ENCODE data around the gene ASRGL1. TPM values are rescaled to one million over a fixed set of nuclear protein-coding genes. Genes with fewer than 3 reads are reported as not detected.

Gene ASRGL1
- total RNA-seq, 2 donors from 2014 or later: 1.3 to 2.2 TPM

DNA sequence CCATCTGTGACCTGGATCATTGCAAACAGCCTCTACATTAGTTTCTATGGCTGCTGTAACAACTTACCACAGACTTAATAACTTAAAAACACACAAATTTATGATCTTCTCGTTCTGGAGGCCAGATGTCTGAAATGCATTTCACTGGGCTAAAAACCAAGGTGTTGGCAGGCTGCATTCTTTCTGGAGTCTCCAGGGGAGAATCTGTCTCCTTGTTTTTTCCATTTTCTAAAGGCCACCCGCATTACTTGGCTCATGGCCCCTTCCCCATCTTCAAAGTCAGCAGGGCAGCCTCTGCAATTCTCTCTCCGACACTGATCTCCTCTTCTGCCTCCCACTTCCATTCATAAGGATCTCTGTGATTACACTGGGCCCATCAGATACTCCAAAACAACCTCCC lies 93.2 kb downstream of the ASRGL1 start:
- ATAC-seq (replicated peaks): no peak
- peak overlapping the region; percentile 35 for H3K27ac Mint-ChIP-seq
- no peaks in the 10 kb centered on the region for H3K27me3 Mint-ChIP-seq
- peaks cover 23% of the 10 kb centered on the region for H3K4me1 Mint-ChIP-seq
- no peak overlapping the region for H3K4me3 Mint-ChIP-seq
- H3K9me3 Mint-ChIP-seq: no peaks in the 10 kb centered on the region
- H3K36me3 Mint-ChIP-seq (ENCODE audit: low read depth): no peaks in the 10 kb centered on the region

DNA sequence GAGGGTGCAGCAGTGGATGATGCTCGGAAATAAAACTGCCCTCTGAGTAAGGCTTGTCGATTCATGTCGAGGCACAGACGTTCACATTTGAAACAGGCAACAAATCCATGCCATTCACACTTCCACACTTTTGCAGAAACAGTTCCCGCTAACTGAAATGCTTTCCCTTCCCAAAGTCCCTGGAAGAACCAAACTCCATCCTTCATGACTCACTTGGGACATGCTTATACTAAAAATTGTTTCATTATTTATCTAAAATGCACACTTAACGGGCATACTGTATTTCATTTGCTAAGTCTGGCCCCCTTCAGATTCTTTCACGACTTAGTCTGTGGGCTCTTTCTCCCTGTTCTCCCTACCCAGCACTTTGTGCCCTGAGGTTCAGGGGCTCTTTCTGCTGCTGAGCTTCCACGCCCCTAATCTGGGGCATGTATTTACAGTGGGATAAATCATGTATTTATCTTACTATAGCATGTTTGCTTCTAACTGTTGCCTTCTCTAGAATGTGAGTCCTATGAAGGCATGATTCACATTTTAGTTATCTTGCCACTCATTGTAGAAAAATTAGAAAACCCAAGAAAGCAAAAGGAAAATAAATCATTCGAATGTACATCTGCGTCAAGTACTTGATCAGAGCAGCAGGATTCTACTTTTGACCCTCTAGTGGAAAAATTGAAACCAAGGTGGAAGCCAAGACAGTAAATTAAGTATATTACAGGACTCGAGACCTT lies 94.1 kb downstream of the ASRGL1 start:
- peak overlapping the region; percentile 35 for H3K27ac Mint-ChIP-seq
- H3K4me1 Mint-ChIP-seq: peaks cover 23% of the 10 kb centered on the region
- no peak for ATAC-seq (replicated peaks)

DNA sequence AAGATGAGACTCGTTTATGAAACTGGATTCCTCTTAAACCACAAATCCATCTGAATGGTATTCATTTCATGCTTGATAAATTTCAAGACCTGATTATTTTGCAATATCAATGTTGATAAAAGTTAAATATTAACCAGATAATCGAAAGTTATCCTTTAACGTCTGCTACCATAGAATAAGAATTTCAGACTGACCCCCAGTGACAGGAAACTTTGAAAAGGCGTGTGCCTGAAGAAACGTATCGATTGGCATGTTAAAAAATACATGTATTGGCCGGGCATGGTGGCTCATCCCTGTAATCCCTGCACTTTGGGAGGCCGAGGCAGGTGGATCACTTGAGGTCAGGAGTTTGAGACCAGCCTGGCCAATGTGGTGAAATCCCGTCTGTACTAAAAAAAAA lies 95.4 kb downstream of the ASRGL1 start:
- H3K9me3 Mint-ChIP-seq: no peaks in the 10 kb centered on the region
- H3K27me3 Mint-ChIP-seq: no peaks in the 10 kb centered on the region
- H3K36me3 Mint-ChIP-seq (ENCODE audit: low read depth): no peaks in the 10 kb centered on the region
- H3K27ac Mint-ChIP-seq: no peak overlapping the region
- no peak overlapping the region for H3K4me3 Mint-ChIP-seq
- no peak for ATAC-seq (replicated peaks)
- peaks cover 13% of the 10 kb centered on the region for H3K4me1 Mint-ChIP-seq

More for the DNA sequence above, 94.1 kb downstream of the ASRGL1 start:
- H3K9me3 Mint-ChIP-seq: no peaks in the 10 kb centered on the region
- H3K4me3 Mint-ChIP-seq: no peak overlapping the region
- H3K27me3 Mint-ChIP-seq: no peaks in the 10 kb centered on the region
- H3K36me3 Mint-ChIP-seq (ENCODE audit: low read depth): no peaks in the 10 kb centered on the region

DNA sequence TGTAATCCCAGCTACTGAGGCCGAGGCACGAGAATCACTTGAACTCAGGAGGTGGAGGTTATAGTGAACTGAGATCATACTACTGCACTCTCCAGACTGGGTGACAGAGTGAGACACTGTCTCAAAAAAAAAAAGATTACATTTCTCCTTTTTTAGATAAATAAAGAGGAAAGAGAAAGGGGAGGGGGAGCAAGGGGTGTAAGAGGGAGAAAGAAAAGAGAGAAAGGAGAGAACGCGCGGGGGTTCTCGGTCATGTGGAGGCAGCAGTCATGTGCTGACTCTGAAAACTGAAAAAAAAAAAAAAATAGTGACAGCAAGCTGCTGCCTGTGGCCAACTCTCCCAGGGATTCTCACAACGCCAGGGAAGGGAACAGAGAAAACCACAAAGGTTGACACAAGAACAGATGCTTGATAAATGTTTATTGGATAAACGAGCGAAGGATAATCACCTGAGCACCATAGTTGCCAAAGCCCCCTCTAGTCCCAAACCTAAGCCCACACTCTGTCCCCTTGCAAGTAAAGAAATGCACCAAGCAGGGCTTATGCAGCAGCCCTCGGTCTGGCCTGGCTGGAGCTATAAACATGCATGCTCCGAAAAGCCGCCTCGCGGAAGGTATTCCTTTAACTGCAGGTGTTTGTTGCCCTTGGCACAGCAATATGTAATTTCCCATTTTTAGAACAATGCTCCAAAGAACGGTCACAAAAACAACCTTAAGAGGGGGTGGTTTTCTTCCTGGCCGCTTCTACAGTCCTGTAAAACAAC lies 96.1 kb downstream of the ASRGL1 start:
- H3K4me3 Mint-ChIP-seq: no peak overlapping the region
- H3K27me3 Mint-ChIP-seq: no peaks in the 10 kb centered on the region

DNA sequence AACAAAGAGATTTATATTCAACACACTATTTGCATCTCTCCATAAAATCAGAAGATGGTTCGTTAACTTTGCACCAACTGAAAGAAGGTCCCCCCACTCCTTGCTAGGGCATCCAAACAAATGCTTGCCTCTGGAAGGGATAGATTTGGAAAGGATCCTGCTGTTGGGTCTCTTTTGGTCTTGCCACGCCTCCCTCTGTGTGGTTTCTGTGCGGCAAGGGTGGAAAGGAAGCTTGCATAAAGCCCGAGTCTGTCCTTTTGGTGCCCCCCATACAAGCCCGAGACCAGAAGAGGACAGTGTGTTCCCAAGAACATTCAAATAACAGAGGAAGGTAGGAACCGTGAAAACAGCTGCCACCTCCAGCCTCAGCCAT lies 96.6 kb downstream of the ASRGL1 start:
- ATAC-seq (replicated peaks): no peak
- no peaks in the 10 kb centered on the region for H3K9me3 Mint-ChIP-seq
- no peak overlapping the region for H3K4me3 Mint-ChIP-seq
- H3K27ac Mint-ChIP-seq: peak overlapping the region; percentile 23
- peaks cover 10% of the 10 kb centered on the region for H3K4me1 Mint-ChIP-seq
- no peaks in the 10 kb centered on the region for H3K36me3 Mint-ChIP-seq (ENCODE audit: low read depth)
- H3K27me3 Mint-ChIP-seq: no peaks in the 10 kb centered on the region

More for the DNA sequence above, 96.1 kb downstream of the ASRGL1 start:
- Mint-ChIP-seq H3K4me1 (peaks cover 10% of the 10 kb centered on the region), H3K36me3 (ENCODE audit: low read depth) (no peaks in the 10 kb centered on the region), H3K27ac (no peak overlapping the region), H3K9me3 (no peaks in the 10 kb centered on the region)
- ATAC-seq (replicated peaks): no peak

DNA sequence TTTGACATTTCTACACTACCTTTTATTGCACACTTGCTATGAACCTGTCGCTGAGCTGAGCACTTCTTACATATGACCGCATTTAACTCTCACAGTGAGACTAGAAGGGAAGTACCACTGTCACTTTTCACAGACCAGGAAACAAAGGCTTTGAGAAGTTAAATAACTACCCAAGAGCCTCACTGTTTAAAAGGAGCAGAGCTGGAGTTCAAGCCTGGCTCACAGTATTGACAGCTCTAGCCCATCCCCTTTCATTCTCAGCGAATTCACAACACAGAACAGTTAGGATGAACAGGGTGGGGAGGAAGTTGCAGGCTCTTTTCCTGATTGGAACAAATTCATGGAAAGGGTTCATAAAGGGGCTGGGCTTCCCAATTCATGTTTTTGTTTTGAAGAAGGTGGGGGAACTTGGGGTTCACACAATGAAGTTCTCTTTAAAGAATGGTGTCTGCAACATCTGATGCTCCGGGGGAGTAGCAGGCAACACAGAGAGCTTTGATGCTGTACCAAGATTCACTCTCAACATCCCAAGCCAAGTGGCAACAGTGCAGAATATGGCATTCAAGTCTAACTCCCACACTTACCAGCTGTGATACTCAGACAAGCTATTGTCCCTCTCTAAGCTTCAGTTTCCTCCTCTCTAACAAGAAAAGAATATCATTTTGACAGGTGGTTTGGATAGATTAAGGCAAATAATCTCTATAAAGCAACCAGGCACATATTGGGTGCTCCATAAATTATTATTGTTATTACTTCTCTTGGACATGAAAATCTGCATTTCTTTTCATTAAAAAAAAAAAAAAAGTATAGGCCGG lies 98.8 kb downstream of the ASRGL1 start:
- no peak for ATAC-seq (replicated peaks)
- Mint-ChIP-seq H3K4me1 (no peaks in the 10 kb centered on the region), H3K27me3 (no peaks in the 10 kb centered on the region), H3K4me3 (no peak overlapping the region), H3K9me3 (no peaks in the 10 kb centered on the region), H3K27ac (no peak overlapping the region), H3K36me3 (ENCODE audit: low read depth) (no peaks in the 10 kb centered on the region)

DNA sequence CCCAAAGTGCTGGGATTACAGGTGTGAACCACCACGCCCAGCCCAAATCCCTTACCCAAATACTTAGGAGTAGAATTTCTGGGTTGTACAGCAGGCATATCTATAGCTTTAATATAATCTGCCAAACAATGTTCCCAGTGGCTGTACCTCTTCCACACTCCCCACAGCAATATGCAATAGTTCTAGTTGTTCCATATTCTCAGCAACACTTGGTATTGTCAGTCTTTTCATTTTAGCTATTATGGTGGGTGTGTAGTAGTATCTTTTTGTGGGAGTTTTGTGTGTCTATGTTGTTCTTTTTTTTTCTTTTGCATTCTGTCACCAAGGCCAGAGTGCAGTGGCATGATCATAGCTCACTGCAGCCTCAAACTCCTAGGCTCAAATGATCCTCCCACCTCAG lies 100.4 kb downstream of the ASRGL1 start:
- H3K27me3 Mint-ChIP-seq: no peaks in the 10 kb centered on the region
- no peak overlapping the region for H3K27ac Mint-ChIP-seq
- no peak overlapping the region for H3K4me3 Mint-ChIP-seq
- no peaks in the 10 kb centered on the region for H3K36me3 Mint-ChIP-seq (ENCODE audit: low read depth)
- no peaks in the 10 kb centered on the region for H3K4me1 Mint-ChIP-seq
- H3K9me3 Mint-ChIP-seq: no peaks in the 10 kb centered on the region
- ATAC-seq (replicated peaks): no peak

DNA sequence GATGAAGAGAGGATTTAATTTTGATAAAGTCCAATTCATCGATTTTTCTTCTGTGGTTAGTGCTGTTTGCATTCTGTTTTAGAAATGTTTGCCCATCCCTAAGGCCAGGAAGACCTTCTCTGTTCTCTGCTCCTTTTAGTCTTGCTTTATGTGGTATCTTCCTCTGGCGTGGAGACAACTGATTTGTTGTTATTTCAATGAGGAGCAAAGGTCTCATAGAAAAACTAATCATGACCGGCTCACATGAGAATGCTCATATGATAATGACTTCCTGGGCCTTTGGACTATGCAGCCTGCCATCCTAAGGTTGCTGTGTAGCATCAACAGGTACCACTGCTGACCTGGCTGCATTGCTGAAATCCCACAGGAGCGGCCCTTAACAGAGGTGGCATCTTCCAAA lies 101.4 kb downstream of the ASRGL1 start:
- Mint-ChIP-seq H3K27ac (no peak overlapping the region), H3K4me1 (no peaks in the 10 kb centered on the region), H3K36me3 (ENCODE audit: low read depth) (no peaks in the 10 kb centered on the region), H3K27me3 (no peaks in the 10 kb centered on the region), H3K4me3 (no peak overlapping the region), H3K9me3 (no peaks in the 10 kb centered on the region)
- no peak for ATAC-seq (replicated peaks)

DNA sequence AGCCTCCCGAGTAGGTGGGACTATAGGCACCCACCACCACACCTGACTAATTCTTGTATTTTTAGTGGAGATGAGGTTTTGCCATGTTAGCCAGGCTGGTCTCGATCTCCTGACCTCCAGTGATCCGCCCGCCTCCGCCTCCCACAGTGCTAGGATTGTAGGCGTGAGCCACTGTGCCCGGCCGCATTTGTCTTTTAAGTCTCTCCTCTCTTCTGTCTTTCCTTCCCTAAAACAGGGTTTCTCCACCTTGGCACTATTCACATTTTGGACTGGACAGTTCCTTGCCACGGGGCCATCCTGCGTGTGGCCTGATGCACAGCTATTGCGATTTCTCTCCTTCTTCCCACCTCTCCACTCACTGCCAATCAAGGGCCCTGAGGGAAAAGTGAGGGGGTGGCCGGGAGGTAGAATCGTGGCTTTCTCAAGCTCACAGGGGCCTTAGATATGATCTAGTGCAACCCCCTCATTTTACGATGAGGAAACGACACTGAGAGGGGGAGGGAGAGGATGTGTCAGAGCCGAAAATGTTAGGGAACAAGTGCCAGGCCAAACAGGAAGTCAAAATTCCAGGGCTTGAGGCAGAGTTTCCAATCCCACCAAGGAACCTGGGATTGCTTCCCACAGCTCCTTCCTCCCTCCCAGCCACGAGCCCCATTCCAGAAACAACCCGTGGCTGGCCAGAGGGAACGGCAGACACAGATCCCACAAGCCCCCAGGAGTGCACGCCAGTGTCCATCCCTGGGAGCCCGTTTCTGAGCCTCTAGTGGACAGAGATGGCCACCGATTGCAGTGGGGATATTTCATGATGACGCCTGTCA lies 102.7 kb downstream of the ASRGL1 start:
- no peak overlapping the region for H3K27ac Mint-ChIP-seq
- H3K4me1 Mint-ChIP-seq: no peaks in the 10 kb centered on the region
- no peak overlapping the region for H3K4me3 Mint-ChIP-seq
- H3K9me3 Mint-ChIP-seq: no peaks in the 10 kb centered on the region
- H3K27me3 Mint-ChIP-seq: no peaks in the 10 kb centered on the region
- no peaks in the 10 kb centered on the region for H3K36me3 Mint-ChIP-seq (ENCODE audit: low read depth)
- no peak for ATAC-seq (replicated peaks)

Other genes with a start within 250 kb of the ASRGL1 start
- 100 to 1,000 TPM; 125 to 142 TPM for gene INCENP, start 213.4 kb upstream of the ASRGL1 start, total RNA-seq
- not detected for gene SCGB1D1, start 147.2 kb upstream of the ASRGL1 start, total RNA-seq
- not detected for gene SCGB2A1, start 128.8 kb upstream of the ASRGL1 start, total RNA-seq
- not detected for gene SCGB1D2, start 95.2 kb upstream of the ASRGL1 start, total RNA-seq
- gene SCGB2A2, start 67.3 kb upstream of the ASRGL1 start, total RNA-seq: not detected
- not detected for gene SCGB1D4, start 38.4 kb upstream of the ASRGL1 start, total RNA-seq
- gene SCGB1A1, start 81.6 kb downstream of the ASRGL1 start, total RNA-seq: not detected
- gene AHNAK, start 209.4 kb downstream of the ASRGL1 start, total RNA-seq: 100 to 1,000 TPM; 155 to 336 TPM
- 1,000 to 10,000 TPM; 1,690 to 1,865 TPM for gene EEF1G, start 236.4 kb downstream of the ASRGL1 start, total RNA-seq